Muscle of back (tissue), 11 donors: ENCODE data around the gene SELL. TPM values are rescaled to one million over a fixed set of nuclear protein-coding genes. Genes with fewer than 3 reads are reported as not detected.
"Not testable (repeated sequence)": the region's sequence is repeated elsewhere in the genome, so short reads cannot be mapped to it uniquely, and the experiment has no call there.

Experiments
- DNase-seq, 3 donors: peaks; one replicate each; pipeline versions ENCODE4 v3.0.0 to v3.0.0-alpha.2; 2013
- polyA plus RNA-seq, 10 donors: library from polyadenylated mRNA; unstranded; fragments of 120-200 nt; gene quantifications; one replicate each; pipeline ENCODE4 v1.2.1, GENCODE V29; 2013; ENCODE audit not compliant: insufficient read length in 10 of 10

Gene SELL
- polyA plus RNA-seq, 10 donors, result 1.0 to 17.6 (median 3.2) TPM

DNA sequence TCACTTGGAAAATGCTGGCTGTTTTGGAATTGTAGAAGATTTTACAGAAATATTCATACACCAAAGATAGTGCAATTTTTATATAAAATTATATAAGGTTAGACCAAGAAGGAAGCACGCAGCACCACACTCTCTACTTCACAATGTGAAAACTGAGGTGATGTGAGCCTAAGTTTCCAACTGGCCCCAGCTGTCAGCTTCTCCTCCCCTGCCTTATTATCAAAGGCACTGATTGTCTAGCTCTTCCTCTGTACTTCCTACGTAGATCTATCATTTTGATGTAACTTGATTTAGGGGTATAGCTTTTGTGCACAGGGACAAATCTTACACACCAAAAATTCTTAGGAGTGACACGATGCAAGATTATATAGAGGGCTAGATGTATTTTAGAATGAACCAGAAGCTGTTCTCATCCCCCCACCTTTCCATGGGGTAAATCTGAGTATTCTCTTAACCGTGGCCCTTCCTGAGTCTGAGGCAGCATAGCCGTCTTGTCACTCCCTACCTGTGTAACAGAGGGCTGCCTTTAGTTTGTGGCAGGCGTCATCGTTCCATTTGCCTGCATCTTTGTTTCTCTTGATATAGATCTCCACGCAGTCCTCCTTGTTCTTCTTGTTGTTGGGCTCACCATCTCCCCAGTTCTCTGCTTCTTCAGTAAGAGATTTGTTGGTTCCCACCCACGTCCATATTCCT, 3.4 kb downstream of the SELL start:
- no peak for DNase-seq

DNA sequence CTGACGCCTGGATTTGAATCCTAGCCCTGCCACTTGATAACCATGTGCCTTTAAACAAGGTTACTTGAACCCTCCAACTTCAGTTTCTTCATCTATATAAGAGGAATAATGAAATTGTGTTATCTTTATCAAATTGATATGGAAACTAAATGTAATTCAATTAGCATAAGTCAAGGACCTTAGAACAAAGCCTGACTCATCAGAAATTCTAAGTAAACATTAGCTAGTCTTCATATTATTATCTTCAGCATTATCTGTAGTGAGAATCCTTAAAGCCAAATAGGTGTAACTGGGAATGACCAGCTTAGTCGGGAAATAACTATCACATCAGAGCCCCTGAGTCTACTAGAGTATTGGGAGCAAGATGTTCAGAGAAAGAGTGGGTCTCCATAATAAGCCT, 6.6 kb downstream of the SELL start:
- DNase-seq, result no peak

DNA sequence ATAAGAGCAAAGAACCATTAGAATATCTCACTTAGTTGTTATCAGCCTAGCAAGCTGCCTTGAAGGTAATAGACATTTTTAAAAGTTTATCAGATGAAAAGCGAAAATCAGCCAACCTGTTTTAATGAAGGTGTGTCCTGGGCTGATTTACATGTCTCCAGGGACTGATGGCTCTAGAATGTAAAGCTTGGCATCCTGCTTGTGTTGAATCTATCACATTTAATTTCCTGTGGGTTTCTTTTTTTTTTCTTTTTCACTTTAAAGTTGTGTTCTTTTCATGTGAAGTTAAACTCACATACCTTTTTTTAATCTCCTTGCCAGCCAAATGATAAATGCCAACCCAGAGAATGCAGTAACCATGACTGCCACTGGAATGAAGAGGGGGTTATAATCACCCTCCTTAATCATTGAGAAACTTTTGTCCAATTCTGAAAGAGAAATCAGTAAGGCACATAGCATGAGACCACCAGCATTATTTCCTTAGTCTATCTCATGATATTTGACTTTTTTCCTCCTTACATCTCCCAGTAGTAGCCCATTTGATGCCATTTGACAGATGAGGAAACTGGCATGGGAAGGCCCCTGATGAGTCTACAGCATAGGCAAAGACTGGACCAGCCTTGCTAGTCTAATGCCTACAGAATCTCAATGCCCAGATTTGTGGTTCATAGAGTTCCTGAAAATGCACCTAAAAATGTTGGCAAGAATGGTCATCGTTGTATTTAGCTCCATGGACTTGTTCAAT, 10.0 kb downstream of the SELL start:
- DNase-seq, result no peak

DNA sequence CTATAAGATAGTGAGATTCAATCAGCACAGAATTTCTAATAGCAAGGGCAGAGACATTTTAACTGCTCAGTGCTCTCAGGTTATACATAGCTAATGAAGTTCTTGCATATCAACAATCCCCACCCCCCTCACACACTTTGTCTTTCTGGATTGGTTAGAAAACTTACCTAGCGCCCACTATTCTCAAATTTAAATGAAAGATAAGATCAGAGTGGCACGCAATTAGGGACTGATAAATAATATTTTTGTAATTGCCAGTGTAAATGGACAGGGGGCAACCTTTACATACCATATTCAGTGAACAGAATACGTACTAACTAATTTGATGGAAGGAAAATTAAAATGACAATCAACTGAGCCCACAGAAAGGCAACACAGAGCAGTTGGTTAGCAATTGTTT, 11.7 kb downstream of the SELL start:
- no peak for DNase-seq

DNA sequence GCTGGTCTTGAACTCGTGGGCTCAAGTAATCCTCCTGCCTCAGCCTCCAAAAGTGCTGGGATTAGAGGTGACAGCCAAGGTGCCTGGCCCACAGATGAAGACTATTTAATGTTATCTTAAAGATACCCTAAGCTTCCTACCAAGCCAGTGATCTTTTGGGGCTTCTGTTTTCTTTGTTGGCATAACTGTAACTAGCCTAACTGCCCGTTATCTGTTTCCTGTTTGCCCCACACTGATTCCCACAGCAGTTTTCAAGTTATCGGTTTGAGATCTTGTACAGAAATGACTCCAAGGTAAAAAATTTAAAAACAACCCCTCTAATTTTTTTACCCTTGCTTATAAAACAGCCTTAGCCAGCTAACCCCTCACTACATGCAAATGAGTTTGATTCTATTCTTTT, 12.4 kb downstream of the SELL start:
- DNase-seq, result no peak

DNA sequence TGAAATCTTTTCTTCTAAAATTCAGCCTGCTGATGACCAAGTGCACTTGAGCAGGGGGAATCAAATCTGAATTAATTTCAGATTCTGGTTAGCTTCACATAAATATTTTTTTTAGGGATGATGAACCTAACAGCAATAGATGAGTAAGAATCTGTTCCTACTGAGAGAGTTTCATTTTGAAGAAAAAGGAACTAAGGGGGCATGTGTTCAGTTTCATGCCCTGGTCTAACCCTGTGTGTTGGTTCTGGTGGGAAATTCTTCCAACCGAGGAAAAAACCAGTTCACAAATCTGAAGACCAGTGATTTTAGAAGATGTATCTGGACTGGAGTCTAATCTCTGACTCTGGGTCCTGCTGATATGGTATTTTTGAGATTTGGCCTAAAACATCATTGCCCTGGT, 13.7 kb downstream of the SELL start:
- no peak for DNase-seq

DNA sequence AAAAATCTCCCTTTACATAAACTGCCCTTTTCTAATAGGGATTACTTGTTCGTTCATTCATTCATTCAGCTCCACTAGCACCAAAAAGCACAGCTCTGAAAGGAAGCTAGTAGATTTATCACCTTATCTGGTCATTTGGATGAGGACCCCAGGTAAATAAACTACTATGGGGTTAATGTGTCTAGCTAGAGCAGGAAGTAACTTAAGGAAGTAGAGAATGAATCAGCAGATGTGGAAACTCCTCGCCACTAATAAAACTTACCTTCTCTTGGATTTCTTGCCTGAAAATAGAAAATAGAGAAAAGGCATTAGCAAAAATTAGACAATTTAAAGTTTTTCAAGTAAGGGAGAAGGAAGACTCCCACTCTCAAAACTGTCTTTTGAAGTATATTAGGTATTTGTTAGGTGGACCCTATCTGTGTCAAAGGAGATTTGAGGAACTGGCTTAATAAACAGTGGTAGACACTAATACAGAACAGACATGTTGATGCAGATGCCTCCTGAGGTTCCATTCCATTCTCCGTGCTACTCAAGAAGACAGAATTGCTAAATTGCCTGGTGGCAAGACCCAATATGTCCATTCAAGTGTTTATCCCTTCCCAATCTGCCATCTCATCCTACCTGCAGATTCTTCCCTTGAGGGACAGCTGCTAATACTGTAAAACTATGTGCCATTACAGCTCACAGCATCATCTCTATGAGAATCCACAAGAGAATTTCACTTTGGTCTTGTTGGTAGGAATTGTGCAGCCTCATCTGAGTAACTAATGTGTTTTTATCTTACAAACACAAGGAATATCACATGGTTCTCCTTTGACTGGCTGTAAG, 14.9 kb downstream of the SELL start:
- no peak for DNase-seq

DNA sequence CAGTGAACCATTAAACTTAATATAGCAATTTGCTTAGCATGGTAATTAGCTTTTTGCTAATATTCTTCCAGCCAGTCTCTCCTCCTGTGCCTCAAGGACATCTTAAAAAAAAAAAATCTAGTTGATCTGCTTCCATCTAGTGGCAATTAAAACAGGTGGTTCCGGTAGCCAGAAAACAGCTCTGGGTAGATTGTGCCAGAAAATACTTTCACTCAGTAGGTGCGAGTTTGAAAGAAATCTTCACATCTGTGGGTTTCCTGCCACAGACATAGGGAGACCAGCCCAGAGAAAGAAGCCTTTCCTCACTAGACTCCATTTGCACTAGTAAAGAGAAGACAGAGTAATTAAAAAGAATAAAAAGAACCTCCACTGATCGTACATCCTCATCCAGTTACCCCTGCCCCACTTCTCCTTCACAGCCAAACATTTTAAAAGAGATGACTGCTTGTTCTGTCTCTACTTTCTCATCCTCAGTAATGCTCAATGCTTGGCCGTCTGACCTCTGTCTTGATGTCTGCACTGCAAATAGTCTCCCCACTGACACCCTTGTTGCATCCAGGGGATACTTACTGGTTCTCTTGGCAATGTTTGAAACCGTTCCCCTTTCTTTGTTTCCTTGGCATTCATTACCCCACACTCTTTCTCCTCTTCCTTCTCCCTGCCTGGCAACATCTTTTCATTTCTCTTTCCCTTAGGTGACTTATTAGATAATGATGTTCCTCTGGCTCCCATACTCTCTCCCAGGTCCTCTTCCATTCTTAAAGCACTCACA, 16.9 kb downstream of the SELL start:
- DNase-seq, result no peak

DNA sequence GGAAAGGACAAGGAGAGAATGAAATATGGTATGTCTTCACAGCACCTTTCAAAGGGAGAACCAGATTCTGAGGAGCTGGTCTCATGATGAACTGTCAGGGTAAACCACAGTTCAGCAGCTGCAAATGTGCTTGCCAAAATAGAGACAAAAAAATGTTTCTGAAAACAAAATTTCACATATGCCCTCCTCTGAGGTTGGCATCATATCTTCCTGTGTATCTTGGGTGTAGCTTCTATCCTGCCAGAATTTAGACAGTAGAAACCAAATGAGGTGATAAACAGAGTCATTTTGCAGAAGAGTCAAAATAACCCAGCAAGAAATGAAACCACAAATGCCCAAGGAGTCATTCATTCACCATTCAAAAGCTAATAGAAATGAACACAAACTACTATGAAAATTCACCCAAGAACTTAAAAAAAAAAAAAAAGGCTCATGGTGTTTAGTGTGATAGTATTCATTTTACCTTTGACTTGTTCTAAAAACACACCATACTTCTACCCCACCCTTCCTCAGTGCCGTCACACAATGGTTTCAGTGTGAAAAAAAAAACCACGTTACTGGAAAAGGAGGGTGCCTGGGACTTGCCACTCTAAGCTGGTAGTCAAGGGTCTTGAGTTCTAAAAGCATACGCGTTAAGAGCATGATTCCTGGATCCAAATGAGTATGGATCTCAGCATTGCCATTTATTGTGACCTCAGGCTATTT, 18.5 kb downstream of the SELL start:
- DNase-seq, result no peak

DNA sequence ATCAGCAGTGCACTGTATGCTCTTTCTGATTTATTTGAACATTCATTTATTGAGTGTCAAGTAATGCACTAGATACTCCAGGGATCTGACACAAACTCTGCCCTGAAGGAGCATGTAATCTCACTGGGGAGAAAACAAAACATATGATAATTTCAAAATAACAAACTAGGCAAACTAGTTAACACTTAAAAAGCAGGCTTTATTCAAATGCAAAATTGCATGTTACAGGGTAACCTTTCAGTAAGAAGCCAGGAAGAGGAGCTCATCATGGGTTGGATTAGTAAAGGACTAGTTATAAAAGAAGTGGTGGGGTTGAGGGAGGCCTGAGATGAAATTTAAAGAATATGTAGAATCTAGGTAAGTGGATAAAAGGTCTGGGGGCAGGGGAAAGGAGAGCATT, 20.9 kb downstream of the SELL start:
- no peak for DNase-seq

DNA sequence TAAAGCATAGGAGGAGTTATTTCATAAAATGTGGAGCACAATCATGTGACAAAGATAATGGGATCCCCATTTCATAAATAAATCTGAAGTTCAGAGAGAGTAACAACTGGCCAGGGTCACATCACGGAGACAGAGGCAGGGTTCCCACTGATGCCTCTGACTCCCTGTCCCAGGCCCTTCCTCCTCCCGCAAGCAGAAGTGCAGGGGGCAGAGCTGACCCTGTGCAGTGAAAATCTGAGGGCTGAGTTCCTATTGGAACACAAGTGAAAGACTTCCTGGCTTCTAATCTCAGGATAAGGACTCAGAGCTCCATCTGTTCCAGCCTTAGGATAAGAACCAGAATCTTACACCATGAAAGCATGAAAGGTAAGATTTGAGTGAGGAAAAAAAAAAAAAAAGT, 22.0 kb downstream of the SELL start:
- DNase-seq, result no peak

DNA sequence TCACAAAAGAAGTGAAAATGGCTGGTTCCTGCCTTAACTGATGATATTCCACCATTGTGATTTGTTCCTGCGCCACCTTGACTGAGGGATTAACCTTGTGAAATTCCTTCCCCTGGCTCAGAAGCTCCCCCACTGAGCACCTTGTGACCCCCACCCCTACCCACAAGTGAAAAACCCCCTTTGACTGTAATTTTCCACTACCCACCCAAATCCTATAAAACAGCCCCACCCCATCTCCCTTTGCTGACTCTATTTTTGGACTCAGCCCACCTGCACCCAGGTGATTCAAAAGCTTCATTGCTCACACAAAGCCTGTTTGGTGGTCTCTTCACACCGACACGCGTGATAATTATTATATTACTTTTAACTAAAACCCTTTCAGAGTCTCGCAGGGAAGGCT, 23.0 kb downstream of the SELL start:
- not testable (repeated sequence) for DNase-seq

DNA sequence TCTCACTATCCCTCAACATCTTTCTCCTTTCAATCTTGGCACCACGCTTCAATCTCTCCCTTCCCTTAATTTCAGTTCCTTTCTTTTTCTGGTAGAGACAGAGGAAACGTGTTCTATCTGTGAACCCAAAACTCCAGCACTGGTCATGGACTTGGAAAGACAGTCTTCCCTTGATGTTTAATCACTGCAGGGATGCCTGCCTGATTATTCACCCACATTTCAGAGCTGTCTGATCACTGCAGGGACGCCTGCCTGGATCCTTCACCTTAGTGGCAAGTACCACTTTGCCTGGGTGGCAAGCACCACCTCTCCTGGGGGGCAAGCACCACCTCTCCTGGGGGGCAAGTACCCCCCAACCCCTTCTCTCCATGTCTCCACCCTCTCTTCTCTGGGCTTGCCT, 27.8 kb downstream of the SELL start:
- DNase-seq, result no peak

DNA sequence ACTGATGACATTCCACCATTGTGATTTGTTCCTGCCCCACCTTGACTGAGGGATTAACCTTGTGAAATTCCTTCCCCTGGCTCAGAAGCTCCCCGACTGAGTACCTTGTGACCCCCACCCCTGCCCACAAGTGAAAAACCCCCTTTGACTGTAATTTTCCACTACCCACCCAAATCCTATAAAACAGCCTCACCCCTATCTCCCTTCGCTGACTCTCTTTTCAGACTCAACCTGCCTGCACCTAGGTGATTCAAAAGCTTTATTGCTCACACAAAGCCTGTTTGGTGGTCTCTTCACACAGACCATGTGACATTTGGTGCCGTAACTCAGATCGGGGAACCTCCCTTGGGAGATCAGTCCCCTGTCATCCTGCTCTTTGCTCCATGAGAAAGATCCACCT, 28.3 kb downstream of the SELL start:
- not testable (repeated sequence) for DNase-seq

DNA sequence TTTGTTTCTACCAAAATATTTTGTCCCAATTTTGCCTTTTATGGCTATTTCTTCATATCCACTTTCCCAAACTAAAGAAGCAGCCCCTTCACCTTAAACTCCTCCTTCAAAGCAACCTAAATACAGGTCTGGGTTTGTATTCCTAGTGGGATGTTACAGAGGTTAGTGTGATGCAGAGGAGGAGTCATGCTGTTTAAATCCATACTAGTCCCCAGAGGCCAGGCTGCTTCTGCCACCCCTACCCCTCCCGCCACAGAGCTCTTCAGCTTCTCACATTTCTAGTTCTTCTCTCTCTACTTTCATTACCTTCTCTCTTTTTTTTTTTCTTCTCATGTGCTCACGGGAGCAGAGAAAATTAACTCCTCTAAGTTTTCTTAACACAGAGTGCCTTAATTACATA, 29.3 kb downstream of the SELL start:
- DNase-seq, result no peak

DNA sequence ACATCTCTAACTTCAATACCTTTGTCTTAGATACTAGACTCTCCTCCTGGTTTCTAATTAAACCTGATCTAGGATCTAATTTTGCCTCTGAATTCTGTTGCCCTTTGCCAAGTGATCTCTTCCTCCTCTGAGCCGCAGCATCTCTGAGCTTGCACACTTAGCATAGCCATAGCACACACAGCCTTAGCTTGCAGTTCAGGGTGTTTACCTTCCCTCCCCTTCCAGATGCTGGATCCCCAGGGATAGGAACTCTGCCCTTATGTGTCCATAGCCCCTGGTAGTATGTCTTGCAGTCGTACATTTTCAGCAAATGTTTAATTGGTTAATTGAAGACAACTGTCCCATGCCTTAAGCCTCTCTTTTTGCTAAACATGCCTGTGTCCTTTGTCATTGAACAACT, 30.3 kb downstream of the SELL start:
- no peak for DNase-seq

DNA sequence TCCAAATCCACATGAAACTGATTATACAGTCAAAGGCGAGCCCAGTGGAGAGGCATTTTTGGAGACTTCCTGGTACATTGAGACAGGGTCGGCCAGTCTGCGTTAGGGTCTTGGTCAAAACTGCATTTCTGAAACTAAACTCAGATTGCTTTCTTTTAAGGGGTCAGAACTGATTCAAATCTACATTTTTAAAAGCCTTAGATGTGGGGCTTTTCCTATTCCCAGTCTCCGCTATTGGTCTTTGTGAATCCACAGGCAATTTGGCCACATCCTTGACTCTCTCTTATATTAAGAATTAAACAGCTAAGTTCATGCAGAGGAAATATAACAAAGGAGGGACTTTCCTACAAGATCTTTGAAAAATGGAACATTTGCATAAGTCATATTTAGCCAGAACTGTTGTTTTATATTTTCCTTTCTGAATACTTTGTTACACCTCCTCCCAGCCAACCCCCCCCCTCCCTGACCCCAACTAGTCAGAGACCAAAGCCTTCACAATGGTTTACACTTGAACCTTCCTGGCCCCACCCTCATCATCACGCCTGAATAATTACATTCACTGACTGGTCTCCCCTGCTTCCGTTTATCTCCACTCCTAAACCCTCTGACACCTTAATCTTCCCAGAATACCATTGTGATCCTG, 30.9 kb downstream of the SELL start:
- no peak for DNase-seq

DNA sequence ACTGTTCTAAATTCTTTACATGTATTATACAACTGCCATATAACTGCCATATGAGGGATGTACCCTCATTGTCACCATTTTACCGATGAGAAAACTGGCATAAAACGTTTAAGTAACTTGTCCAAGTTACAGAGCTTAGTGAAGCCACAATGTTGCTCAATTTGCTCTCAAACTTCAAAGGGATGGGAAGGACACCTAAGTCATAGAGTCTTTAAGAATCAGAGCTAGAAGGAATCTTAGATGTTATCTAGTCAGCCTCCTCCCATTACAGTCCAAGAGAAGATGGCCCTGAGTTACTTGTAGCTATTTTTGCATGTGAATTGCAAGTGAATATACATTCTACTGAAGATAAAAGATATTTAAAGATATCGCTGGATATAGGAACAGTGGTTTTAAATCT, 31.7 kb downstream of the SELL start:
- DNase-seq, result no peak

DNA sequence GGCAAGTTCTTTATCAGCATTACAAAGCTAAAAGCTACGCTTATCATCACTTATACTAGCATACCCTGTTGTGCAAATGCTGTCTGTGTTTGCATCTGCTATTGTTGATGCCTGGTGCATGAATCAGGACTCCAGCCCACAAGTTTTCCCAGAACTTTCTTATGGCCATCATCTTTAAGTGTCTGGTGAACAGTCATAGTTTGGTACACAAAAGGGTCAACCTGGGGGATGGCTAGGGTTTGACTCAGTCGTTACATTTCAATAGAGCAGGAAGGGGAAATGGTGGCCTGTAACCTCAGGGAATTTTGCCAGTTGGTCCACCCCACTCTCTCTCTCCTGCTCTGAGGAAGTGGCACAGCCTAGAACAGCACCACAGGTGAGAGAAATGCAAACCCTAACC, 35.4 kb downstream of the SELL start:
- DNase-seq, result no peak

DNA sequence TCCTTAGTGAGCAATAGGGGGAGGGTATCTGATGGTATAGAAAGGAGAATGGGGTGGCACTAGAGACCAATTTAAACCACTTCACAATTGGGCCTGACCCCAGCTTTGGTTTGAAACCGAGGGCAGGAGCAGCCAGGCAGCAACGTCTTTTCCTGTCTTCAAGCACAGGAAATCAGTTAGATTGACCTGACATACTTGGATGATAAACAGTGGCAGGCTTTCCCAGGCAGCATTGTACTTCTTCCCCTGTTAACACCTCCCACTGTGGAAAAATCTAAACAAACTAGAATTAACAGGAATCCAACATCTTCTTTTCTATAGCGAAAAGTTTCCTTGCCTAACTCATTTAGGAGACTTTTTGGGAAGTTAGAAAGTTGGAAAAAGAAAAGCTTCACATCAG, 40.6 kb downstream of the SELL start:
- DNase-seq, result no peak

DNA sequence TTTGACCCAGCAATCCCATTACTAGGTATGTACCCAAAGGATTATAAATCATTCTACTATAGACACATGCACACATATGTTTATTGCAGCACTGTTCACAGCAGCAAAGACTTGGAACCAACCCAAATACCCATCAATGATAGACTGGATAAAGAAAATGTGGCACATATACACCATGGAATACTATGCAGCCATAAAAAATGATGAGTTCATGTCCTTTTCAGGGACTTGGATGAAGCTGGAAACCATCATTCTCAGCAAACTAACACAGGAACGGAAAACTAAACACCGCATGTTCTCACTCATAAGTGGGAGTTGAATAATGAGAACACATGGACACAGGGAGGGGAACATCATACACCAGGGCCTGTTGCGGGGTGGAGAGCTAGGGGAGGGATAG, 41.2 kb downstream of the SELL start:
- DNase-seq, result not testable (repeated sequence)
